Activated T-helper 2 cell treated with anti-CD3 and anti-CD28 coated beads, Interferon-gamma antibody, Interleukin-2, Interleukin-4, amounts not matched to agents 10 μg/mL and 5 μg/mL and 100 μg/mL, durations not matched to agents 14 hours and 24 hours and 36 hours (primary cell): Measurements from ENCODE around the gene MSH5. TPM values are rescaled to one million over a fixed set of nuclear protein-coding genes. Genes with fewer than 3 reads are reported as not detected.
"Not testable (repeated sequence)": the region's sequence is repeated elsewhere in the genome, so short reads cannot be mapped to it uniquely, and the experiment has no call there.

ENCODE experiments used
- DNase-seq: peaks from one replicate; pipeline ENCODE4 v3.0.0; 2021; ENCODE audit warnings: low spot score
- H3K27ac Mint-ChIP-seq: one replicate; pipeline ENCODE4 v1.8.0; 2021; ENCODE audit warnings: mixed read lengths
- H3K27me3 Mint-ChIP-seq: one replicate; pipeline ENCODE4 v1.8.0; 2021; ENCODE audit warnings: low read depth, mixed read lengths
- H3K36me3 Mint-ChIP-seq: one replicate; pipeline ENCODE4 v1.8.0; 2021; ENCODE audit warnings: low read depth, mixed read lengths
- H3K4me1 Mint-ChIP-seq: one replicate; pipeline ENCODE4 v1.8.0; 2021; ENCODE audit warnings: low read depth, mixed read lengths
- H3K4me3 Mint-ChIP-seq: one replicate; pipeline ENCODE4 v1.8.0; 2021; ENCODE audit warnings: low read depth, mild to moderate bottlenecking, moderate library complexity, mixed read lengths
- H3K9me3 Mint-ChIP-seq: one replicate; pipeline ENCODE4 v1.8.0; 2021; ENCODE audit warnings: mixed read lengths
- intact Hi-C: fragments of 100-400 bp; cut with micrococcal nuclease; formaldehyde crosslinking; loops from one replicate; pipeline ENCODE4 v1.15.1; 2023
- total RNA-seq: library from RNA; stranded (reverse); gene quantifications from 2 replicates; pipeline ENCODE4 v1.2.3, GENCODE V29; 2022

MSH5 gene
- total RNA-seq, 1 donor from 2014 or later = 93.3 TPM

GRCh38 chr6:31797588-31797987 is 57.8 kb downstream of the MSH5 start:
- intact Hi-C loops = loop anchor here (5.0 kb wide), 1 partner anchor 35 kb away; no protein-coding TSS in a partner anchor

GRCh38 chr6:31799781-31800180 is 60.0 kb downstream of the MSH5 start:
- no peaks in the 10 kb centered on the region for H3K9me3 Mint-ChIP-seq
- H3K36me3 Mint-ChIP-seq = peaks cover 29% of the 10 kb centered on the region
- H3K4me3 Mint-ChIP-seq = no peak overlapping the region
- no peak for DNase-seq
- H3K4me1 Mint-ChIP-seq = peaks cover 19% of the 10 kb centered on the region
- H3K27ac Mint-ChIP-seq = no peak overlapping the region
- H3K27me3 Mint-ChIP-seq = no peaks in the 10 kb centered on the region
- intact Hi-C loops = loop anchor here (5.0 kb wide), 1 partner anchor 33 kb away; no protein-coding TSS in a partner anchor

More at GRCh38 chr6:31797588-31797987, 57.8 kb downstream of the MSH5 start:
- Mint-ChIP-seq H3K4me3 (peak overlapping the region; percentile 49), H3K36me3 (peaks cover 32% of the 10 kb centered on the region), H3K4me1 (peaks cover 29% of the 10 kb centered on the region), H3K9me3 (no peaks in the 10 kb centered on the region), H3K27me3 (no peaks in the 10 kb centered on the region), H3K27ac (peak overlapping the region; percentile 72)
- DNase-seq = no peak

GRCh38 chr6:31801031-31801927 is 61.5 kb downstream of the MSH5 start:
- DNase-seq, H3K27me3 Mint-ChIP-seq, H3K4me3 Mint-ChIP-seq, H3K9me3 Mint-ChIP-seq, intact Hi-C loops, H3K27ac Mint-ChIP-seq: not testable (repeated sequence)
- Mint-ChIP-seq H3K4me1 (peaks cover 24% of the 10 kb centered on the region), H3K36me3 (peaks cover 28% of the 10 kb centered on the region)

GRCh38 chr6:31805939-31806469 is 66.2 kb downstream of the MSH5 start:
- Mint-ChIP-seq H3K36me3 (peaks cover 27% of the 10 kb centered on the region), H3K4me1 (peaks cover 16% of the 10 kb centered on the region)

GRCh38 chr6:31806470-31807272 is 66.9 kb downstream of the MSH5 start, which contains the start of gene LSM2:
Gene LSM2 (minus strand): TSS chr6:31806966. CDS start chr6:31806757, 209 bp downstream.
- Mint-ChIP-seq H3K4me3 (peak within 1 kb of the TSS; percentile 98), H3K36me3 (peaks cover 25% of the 10 kb centered on the region), H3K27ac (peak within 1 kb of the TSS; percentile 96), H3K27me3 (no peaks in the 10 kb centered on the region), H3K9me3 (no peaks in the 10 kb centered on the region), H3K4me1 (peaks cover 13% of the 10 kb centered on the region)
- peak; percentile 97 for DNase-seq
- intact Hi-C loops = loop anchor here (1.0 kb wide), 1 partner anchor 68 kb away; no protein-coding TSS in a partner anchor

More at GRCh38 chr6:31805939-31806469, 66.2 kb downstream of the MSH5 start:
- H3K4me3 Mint-ChIP-seq = peak overlapping the region; percentile 98
- no peak for DNase-seq
- H3K27me3 Mint-ChIP-seq = no peaks in the 10 kb centered on the region
- H3K9me3 Mint-ChIP-seq = no peaks in the 10 kb centered on the region
- intact Hi-C loops = loop anchor here (1.0 kb wide), 1 partner anchor 68 kb away; no protein-coding TSS in a partner anchor
- peak overlapping the region; percentile 96 for H3K27ac Mint-ChIP-seq

GRCh38 chr6:31808599-31808998 is 68.8 kb downstream of the MSH5 start:
- H3K9me3 Mint-ChIP-seq, H3K4me3 Mint-ChIP-seq, H3K27me3 Mint-ChIP-seq, DNase-seq, intact Hi-C loops: not testable (repeated sequence)
- Mint-ChIP-seq H3K36me3 (peaks cover 17% of the 10 kb centered on the region), H3K27ac (peak overlapping the region; percentile 21), H3K4me1 (peaks cover 26% of the 10 kb centered on the region)

GRCh38 chr6:31811645-31812044 is 71.8 kb downstream of the MSH5 start:
- Mint-ChIP-seq H3K4me3 (no peak overlapping the region), H3K27ac (no peak overlapping the region), H3K9me3 (no peaks in the 10 kb centered on the region), H3K27me3 (no peaks in the 10 kb centered on the region), H3K36me3 (peaks cover 10% of the 10 kb centered on the region), H3K4me1 (peaks cover 26% of the 10 kb centered on the region)
- DNase-seq = no peak
- intact Hi-C loops = loop anchor here (2.0 kb wide), 1 partner anchor 15 kb away; the partner anchor contains the start of gene HSPA1B

Other genes starting within 250 kb of the MSH5 start
- 30.6 and 31.5 TPM in 2 replicates for gene MICB, start 241.9 kb upstream of the MSH5 start, total RNA-seq
- gene MCCD1, start 211.0 kb upstream of the MSH5 start, total RNA-seq = not detected in 2 replicates
- gene DDX39B, start 198.0 kb upstream of the MSH5 start, total RNA-seq = 579 and 583 TPM in 2 replicates
- 0.69 and 0.82 TPM in 2 replicates for gene ATP6V1G2, start 193.4 kb upstream of the MSH5 start, total RNA-seq
- 15.7 and 17.6 TPM in 2 replicates for gene NFKBIL1, start 192.4 kb upstream of the MSH5 start, total RNA-seq
- 293 and 308 TPM in 2 replicates for gene LTA, start 167.7 kb upstream of the MSH5 start, total RNA-seq
- 94.4 and 96.8 TPM in 2 replicates for gene TNF, start 164.4 kb upstream of the MSH5 start, total RNA-seq
- 16.3 and 16.6 TPM in 2 replicates for gene LTB, start 157.6 kb upstream of the MSH5 start, total RNA-seq
- gene LST1, start 153.7 kb upstream of the MSH5 start, total RNA-seq = 10.2 and 14.6 TPM in 2 replicates
- gene NCR3, start 147.0 kb upstream of the MSH5 start, total RNA-seq = 8.0 and 9.3 TPM in 2 replicates
- gene AIF1, start 124.8 kb upstream of the MSH5 start, total RNA-seq = 71.8 and 78.2 TPM in 2 replicates
- gene PRRC2A, start 119.3 kb upstream of the MSH5 start, total RNA-seq = 298 and 304 TPM in 2 replicates
- gene BAG6, start 87.3 kb upstream of the MSH5 start, total RNA-seq = 330 and 335 TPM in 2 replicates
- gene APOM, start 84.1 kb upstream of the MSH5 start, total RNA-seq = 2.3 and 2.4 TPM in 2 replicates
- 18.1 and 19.3 TPM in 2 replicates for gene C6orf47, start 79.2 kb upstream of the MSH5 start, total RNA-seq
- 31.5 and 34.7 TPM in 2 replicates for gene GPANK1, start 75.0 kb upstream of the MSH5 start, total RNA-seq
- gene CSNK2B, start 73.9 kb upstream of the MSH5 start, total RNA-seq = 266 and 279 TPM in 2 replicates
- gene LY6G5B, start 70.0 kb upstream of the MSH5 start, total RNA-seq = 31.0 and 32.1 TPM in 2 replicates
- gene LY6G5C, start 58.9 kb upstream of the MSH5 start, total RNA-seq = 4.6 and 4.8 TPM in 2 replicates
- gene ABHD16A, start 36.7 kb upstream of the MSH5 start, total RNA-seq = 51.4 and 52.7 TPM in 2 replicates
- gene LY6G6F, start 33.1 kb upstream of the MSH5 start, total RNA-seq = not detected in 2 replicates
- gene LY6G6D, start 24.7 kb upstream of the MSH5 start, total RNA-seq = not detected in 2 replicates
- gene LY6G6C, start 18.3 kb upstream of the MSH5 start, total RNA-seq = not detected in 2 replicates
- not detected in 2 replicates for gene MPIG6B, start 16.6 kb upstream of the MSH5 start, total RNA-seq
- gene DDAH2, start 10.7 kb upstream of the MSH5 start, total RNA-seq = 5.8 and 7.7 TPM in 2 replicates
- 412 and 423 TPM in 2 replicates for gene CLIC1, start 3.5 kb upstream of the MSH5 start, total RNA-seq
- gene SAPCD1, start 22.7 kb downstream of the MSH5 start, total RNA-seq = 16.4 and 18.9 TPM in 2 replicates
- 5.6 and 5.9 TPM in 2 replicates for gene VWA7, start 37.3 kb downstream of the MSH5 start, total RNA-seq
- gene VARS1, start 55.7 kb downstream of the MSH5 start, total RNA-seq = 166 and 176 TPM in 2 replicates
- 130 TPM in 2 replicates for gene LSM2, start 67.0 kb downstream of the MSH5 start, total RNA-seq
- gene HSPA1L, start 75.3 kb downstream of the MSH5 start, total RNA-seq = 2.1 and 2.4 TPM in 2 replicates
- 112 and 118 TPM in 2 replicates for gene HSPA1A, start 75.5 kb downstream of the MSH5 start, total RNA-seq
- 116 and 120 TPM in 2 replicates for gene HSPA1B, start 87.7 kb downstream of the MSH5 start, total RNA-seq
- gene NEU1, start 122.8 kb downstream of the MSH5 start, total RNA-seq = 21.3 and 21.6 TPM in 2 replicates
- 0.18 TPM in 1 of 2 replicates, not detected in the other for gene SLC44A4, start 139.0 kb downstream of the MSH5 start, total RNA-seq
- 76.3 and 76.5 TPM in 2 replicates for gene EHMT2, start 157.7 kb downstream of the MSH5 start, total RNA-seq
- gene ZBTB12, start 162.1 kb downstream of the MSH5 start, total RNA-seq = 4.8 and 4.9 TPM in 2 replicates
- 1.1 and 1.4 TPM in 2 replicates for gene C2, start 187.7 kb downstream of the MSH5 start, total RNA-seq
- gene CFB, start 206.1 kb downstream of the MSH5 start, total RNA-seq = 0.16 TPM in 1 of 2 replicates, not detected in the other
- gene NELFE, start 219.0 kb downstream of the MSH5 start, total RNA-seq = 81.2 and 82.0 TPM in 2 replicates
- gene SKIC2, start 219.2 kb downstream of the MSH5 start, total RNA-seq = 93.7 and 99.5 TPM in 2 replicates
- 15.7 and 16.6 TPM in 2 replicates for gene DXO, start 232.1 kb downstream of the MSH5 start, total RNA-seq
- 2.6 and 3.1 TPM in 2 replicates for gene C4A, start 242.1 kb downstream of the MSH5 start, total RNA-seq